H1 (cell line): ENCODE results near the gene GSTO2. TPM values are rescaled to one million over a fixed set of nuclear protein-coding genes. Genes with fewer than 3 reads are reported as not detected.

ENCODE experiments used
- CTCF ChIA-PET: fragments of 300-600 bp; sonication (Branson Sonifier 250); formaldehyde crosslinking; loops from one replicate; lab custom pipeline; 2021; ENCODE audit not compliant: partially characterized antibody; lab: Charles Lee
- POLR2A ChIA-PET: fragments of 300-600 bp; sonication (Branson Sonifier 250); formaldehyde crosslinking; loops from one replicate; lab custom pipeline; 2021; ENCODE audit warnings: inconsistent platforms; ENCODE audit not compliant: partially characterized antibody; lab: Charles Lee
- DNase-seq, 2 experiments: peaks; one replicate each; pipeline versions ENCODE4 v3.0.0 to v3.0.0-alpha.2; 2010 to 2022; ENCODE audit warnings: low spot score in 2 of 2, low read depth in 1 of 2, mixed read lengths in 1 of 2
- FAIRE-seq: peaks from 2 replicates; lab custom pipeline; 2011; peaks lifted over from hg19 to GRCh38; lab: Jason Lieb, UNC
- H2AFZ ChIP-seq: 2 replicates; pipeline ENCODE4 v1.8.1; 2012; ENCODE audit warnings: low read length, inconsistent platforms
- H2AK5ac ChIP-seq: 2 replicates; pipeline ENCODE4 v1.6.1; 2013; ENCODE audit warnings: low read depth, low read length
- H2BK120ac ChIP-seq: replicated peaks from 2 replicates; pipeline ENCODE3; 2013; ENCODE audit warnings: low read depth, low read length, inconsistent platforms
- H2BK12ac ChIP-seq: 2 replicates; pipeline ENCODE4 v1.6.1; 2013; ENCODE audit warnings: low read depth, low read length
- H2BK15ac ChIP-seq: 2 replicates; pipeline ENCODE4 v1.6.1; 2013; ENCODE audit warnings: low read length
- H2BK20ac ChIP-seq: 2 replicates; pipeline ENCODE4 v1.6.1; 2013; ENCODE audit warnings: low read length
- H2BK5ac ChIP-seq: 2 replicates; pipeline ENCODE4 v1.6.1; 2013; ENCODE audit warnings: low read depth, low read length
- H3K14ac ChIP-seq: 2 replicates; pipeline ENCODE4 v1.6.1; 2013; ENCODE audit warnings: inconsistent platforms; ENCODE audit not compliant: insufficient read length
- H3K18ac ChIP-seq: 2 replicates; pipeline ENCODE4 v1.6.1; 2013; ENCODE audit warnings: low read length; ENCODE audit errors: extremely low read depth
- H3K23ac ChIP-seq: 2 replicates; pipeline ENCODE4 v1.6.1; 2013; ENCODE audit warnings: inconsistent platforms; ENCODE audit not compliant: insufficient read length
- H3K23me2 ChIP-seq: 2 replicates; pipeline ENCODE4 v1.6.1; 2013; ENCODE audit warnings: low read depth, low read length
- H3K27ac ChIP-seq: 2 replicates; pipeline ENCODE4 v1.6.1; 2011; ENCODE audit warnings: low read depth, low read length, inconsistent platforms
- H3K27me3 ChIP-seq, 4 experiments: replicated peaks in 1 of 4; 1 replicate in 1 of 4; 2 replicates in 3 of 4; pipeline versions ENCODE4 v1.6.1 to v1.8.1; 2011 to 2013; ENCODE audit warnings: low read length in 3 of 4, mild to moderate bottlenecking in 3 of 4, inconsistent platforms in 2 of 4, mixed read lengths in 2 of 4, moderate library complexity in 1 of 4; ENCODE audit not compliant: control insufficient read depth in 3 of 4, insufficient read depth in 3 of 4; ENCODE audit errors: extremely low read depth in 1 of 4
- H3K36me3 ChIP-seq, 4 experiments: 2 replicates each; pipeline versions ENCODE4 v1.6.1 to v1.8.1; 2011 to 2013; ENCODE audit warnings: mild to moderate bottlenecking in 4 of 4, low read length in 3 of 4, moderate library complexity in 2 of 4, control low read depth in 1 of 4, inconsistent platforms in 1 of 4; ENCODE audit not compliant: insufficient read depth in 4 of 4, control insufficient read depth in 2 of 4
- H3K4ac ChIP-seq: replicated peaks from 2 replicates; pipeline ENCODE3; 2013; ENCODE audit warnings: low read length, low read depth, mixed read lengths, inconsistent platforms; ENCODE audit not compliant: insufficient read length
- H3K4me1 ChIP-seq, 4 experiments: replicated peaks in 1 of 4; 1 replicate in 1 of 4; 2 replicates in 3 of 4; pipeline versions ENCODE4 v1.6.1 to v1.8.1; 2011 to 2013; ENCODE audit warnings: low read length in 3 of 4, inconsistent platforms in 2 of 4, mixed read lengths in 1 of 4; ENCODE audit not compliant: insufficient read depth in 4 of 4, control insufficient read depth in 3 of 4
- H3K4me2 ChIP-seq, 2 experiments: 2 replicates each; pipeline versions ENCODE4 v1.6.1 to v1.8.1; 2011 to 2013; ENCODE audit warnings: low read depth in 2 of 2, low read length in 2 of 2, control low read depth in 1 of 2, inconsistent platforms in 1 of 2, mild to moderate bottlenecking in 1 of 2; ENCODE audit not compliant: insufficient read depth in 1 of 2
- H3K4me3 ChIP-seq, 4 experiments: fragments of 200-600, 300-600 bp in 1 of 4; sonication (generic), shearing (Covaris generic), sonication (Bioruptor Twin) in 1 of 4; 2 replicates each; pipeline versions ENCODE4 v1.5.1 to v1.8.1; 2011 to 2016; ENCODE audit warnings: low read length in 4 of 4, low read depth in 3 of 4, control low read depth in 2 of 4, inconsistent platforms in 2 of 4, mild to moderate bottlenecking in 2 of 4, mixed read lengths in 1 of 4, moderate library complexity in 1 of 4; ENCODE audit not compliant: insufficient read depth in 2 of 4; ENCODE audit errors: extremely low read depth in 1 of 4
- H3K56ac ChIP-seq: replicated peaks from 2 replicates; pipeline ENCODE3; 2013; ENCODE audit warnings: low read depth, mild to moderate bottlenecking, mixed read lengths, low read length, inconsistent platforms; ENCODE audit not compliant: insufficient read length
- H3K79me1 ChIP-seq: 2 replicates; pipeline ENCODE4 v1.6.1; 2013; ENCODE audit warnings: low read depth, low read length, control low read depth
- H3K79me2 ChIP-seq, 2 experiments: 2 replicates each; pipeline versions ENCODE4 v1.6.1 to v1.8.1; 2012 to 2013; ENCODE audit warnings: low read length in 2 of 2, mild to moderate bottlenecking in 2 of 2, inconsistent platforms in 1 of 2; ENCODE audit not compliant: insufficient read depth in 2 of 2, control insufficient read depth in 1 of 2
- H3K9ac ChIP-seq, 4 experiments: replicated peaks in 1 of 4; 1 replicate in 1 of 4; 2 replicates in 3 of 4; pipeline versions ENCODE4 v1.6.1 to v1.8.1; 2011 to 2013; ENCODE audit warnings: low read depth in 3 of 4, low read length in 3 of 4, control low read depth in 2 of 4, mild to moderate bottlenecking in 2 of 4, moderate library complexity in 2 of 4, inconsistent platforms in 1 of 4; ENCODE audit errors: extremely low read depth in 1 of 4
- H3K9me3 ChIP-seq, 2 experiments: 2 replicates each; pipeline versions ENCODE4 v1.6.1 to v1.8.1; 2012 to 2013; ENCODE audit warnings: mild to moderate bottlenecking in 2 of 2, moderate library complexity in 2 of 2, control low read depth in 1 of 2, inconsistent platforms in 1 of 2, low read depth in 1 of 2, low read length in 1 of 2, mixed read lengths in 1 of 2; ENCODE audit not compliant: insufficient read depth in 2 of 2
- H4K20me1 ChIP-seq, 2 experiments: replicated peaks in 1 of 2; 2 replicates each; pipeline versions ENCODE3 to v1.8.1; 2011 to 2013; ENCODE audit warnings: inconsistent platforms in 2 of 2, low read length in 2 of 2, mild to moderate bottlenecking in 1 of 2; ENCODE audit not compliant: insufficient read depth in 2 of 2, control insufficient read depth in 1 of 2
- H4K5ac ChIP-seq: 2 replicates; pipeline ENCODE4 v1.6.1; 2013; ENCODE audit warnings: low read length, low read depth, mixed read lengths, inconsistent platforms; ENCODE audit not compliant: insufficient read length
- H4K8ac ChIP-seq: 2 replicates; pipeline ENCODE4 v1.8.0; 2013; ENCODE audit warnings: mild to moderate bottlenecking, moderate library complexity, low read length, inconsistent platforms; ENCODE audit not compliant: insufficient read depth; ENCODE audit errors: extremely low read depth
- H4K91ac ChIP-seq: replicated peaks from 2 replicates; pipeline ENCODE3; 2013; ENCODE audit warnings: low read length, mixed read lengths, inconsistent platforms; ENCODE audit not compliant: insufficient read length
- CBX8 ChIP-seq: fragments of 300-800, 300-1000 bp; sonication (generic); IDR thresholded peaks from 2 replicates; pipeline ENCODE4 v1.7.1; 2016; ENCODE audit warnings: low read depth, low read length, borderline replicate concordance
- CTBP2 ChIP-seq: IDR thresholded peaks from 2 replicates; pipeline ENCODE4 v1.7.0; 2011; ENCODE audit warnings: borderline replicate concordance, mild to moderate bottlenecking, moderate library complexity, mixed read lengths, low read length; ENCODE audit not compliant: insufficient read depth, insufficient read length
- JUN ChIP-seq: IDR thresholded peaks from 2 replicates; pipeline ENCODE4 v1.6.1; 2011; ENCODE audit warnings: low read depth, mild to moderate bottlenecking, improper control_type of control experiment, low read length
- KDM5A ChIP-seq: fragments of 200-600 bp; IDR thresholded peaks from 2 replicates; pipeline ENCODE4 v1.7.1; 2012; ENCODE audit warnings: mild to moderate bottlenecking, low read length, inconsistent platforms, mixed read lengths
- POLR2AphosphoS5 ChIP-seq: IDR thresholded peaks from 2 replicates; pipeline ENCODE4 v1.6.1; 2011; ENCODE audit warnings: low read depth, low read length
- SUZ12 ChIP-seq: fragments of 200-600 bp; sonication (generic); IDR thresholded peaks from 2 replicates; pipeline ENCODE4 v1.6.1; 2012; ENCODE audit warnings: mild to moderate bottlenecking, inconsistent platforms, low read length, moderate library complexity, mixed read lengths
- WGBS, 2 experiments: shearing (Covaris generic) in 1 of 2; methylation state at CpG; one replicate each; pipeline versions ENCODE4 v1.1.6 to v1.1.7; 2013 to 2015; ENCODE audit warnings: low lambda C conversion rate in 2 of 2, mixed read lengths in 2 of 2, inconsistent platforms in 1 of 2, low coverage in 1 of 2, missing lambda C conversion rate in 1 of 2; ENCODE audit not compliant: insufficient replicate concordance in 2 of 2, insufficient coverage in 1 of 2, insufficient read length in 1 of 2; ENCODE audit errors: extremely low coverage in 1 of 2, missing lambda C conversion rate in 1 of 2; 5-methylcytosine and 5-hydroxymethylcytosine counted together
- polyA plus RNA-seq, 7 experiments: library from polyadenylated mRNA; depleted of rRNA in 3 of 7; stranded (reverse) in 5 of 7; unstranded in 2 of 7; fragments of >200 nt in 5 of 7; fragments of 200-250 nt in 2 of 7; gene quantifications; 1 replicate in 5 of 7; 2 replicates in 1 of 7; 4 replicates in 1 of 7; pipeline versions ENCODE4 v1.2.1 to v1.2.3, GENCODE V29; 2011 to 2013; ENCODE audit warnings: missing spikeins in 2 of 7, mixed read lengths in 2 of 7
- total RNA-seq: library from RNA; stranded (reverse); fragmentation: NEBNext Ultra II Directional; extraction: Animal tissue kit (Norgen Biotek cat#: 25700); gene quantifications from 2 replicates; pipeline ENCODE4 v1.2.1, GENCODE V29; 2021

The GSTO2 gene
- total and polyA plus RNA-seq, 2 of the 8 experiments (the other 6 are each of a cell fraction or from before 2014, with no cell fraction given): 13.1 to 41.7 TPM

- FAIRE-seq (no peak), DNase-seq (no peak)
- TF ChIP-seq POLR2AphosphoS5: no peak
- TF ChIP-seq CTBP2: no peak
- TF ChIP-seq CBX8: no peak
- TF ChIP-seq SUZ12: no peak
- TF ChIP-seq JUN: no peak
- TF ChIP-seq KDM5A: no peak
- H2BK5ac ChIP-seq: no peak overlapping the region
- H3K18ac ChIP-seq: no peak overlapping the region
- H3K36me3 ChIP-seq: no peaks in the 10 kb centered on the region
- no peaks in the 10 kb centered on the region for H3K79me1 ChIP-seq
- H3K27me3 ChIP-seq: no peaks in the 10 kb centered on the region
- H4K91ac ChIP-seq: no peak overlapping the region
- H3K4me3 ChIP-seq: no peak overlapping the region
- 94% methylated on average over 5 of the region's 5 CpGs; no CpG with 5 or more reads in 1 of the 2 experiments for WGBS, 2 experiments
- H3K4me1 ChIP-seq: peaks cover 0 to 3% (median 2%) of the 10 kb centered on the region in 4 experiments; a peak in 3 of 7 replicates
- no peaks in the 10 kb centered on the region for H4K20me1 ChIP-seq
- H3K23ac ChIP-seq: no peak overlapping the region
- no peak overlapping the region for H2BK15ac ChIP-seq
- no peak overlapping the region for H2BK20ac ChIP-seq
- POLR2A ChIA-PET: interaction anchor here (1.2 kb wide), 1 partner anchor 57 kb away, joined by 3 read pairs; no protein-coding TSS in a partner anchor
- no peak overlapping the region for H2AFZ ChIP-seq
- no peak overlapping the region for H2AK5ac ChIP-seq
- no peak overlapping the region for H4K8ac ChIP-seq
- no peak overlapping the region for H3K27ac ChIP-seq
- H3K9me3 ChIP-seq: no peaks in the 10 kb centered on the region
- no peaks in the 10 kb centered on the region for H3K79me2 ChIP-seq
- H3K4me2 ChIP-seq: no peak overlapping the region
- no peaks in the 10 kb centered on the region for H3K23me2 ChIP-seq
- H4K5ac ChIP-seq: no peak overlapping the region
- no peak overlapping the region for H3K56ac ChIP-seq
- H2BK120ac ChIP-seq: no peak overlapping the region
- CTCF ChIA-PET: interaction anchor here (0.8 to 16.1 kb wide), 14 partner anchors 8 to 328 kb away, joined by 3 to 379 read pairs (median 5); partner anchors contain the start of genes CFAP58, GSTO1 and ITPRIP
- H2BK12ac ChIP-seq: no peak overlapping the region
- no peak overlapping the region for H3K14ac ChIP-seq
- no peak overlapping the region for H3K9ac ChIP-seq
- no peak overlapping the region for H3K4ac ChIP-seq
Observed at GRCh38 chr10:104293781-104294321, 24.9 kb downstream of the GSTO2 start.
